GM19372 (cell line): ENCODE measurements around the gene HRAS.

Source experiments
- ATAC-seq: cut with Tn5 transposase; IDR thresholded peaks from one replicate; pipeline ENCODE4 v1.9.1; 2021; ENCODE audit warnings: mild to moderate bottlenecking, low read depth, moderate library complexity; ENCODE audit not compliant: unreplicated experiment

Gene HRAS

DNA sequence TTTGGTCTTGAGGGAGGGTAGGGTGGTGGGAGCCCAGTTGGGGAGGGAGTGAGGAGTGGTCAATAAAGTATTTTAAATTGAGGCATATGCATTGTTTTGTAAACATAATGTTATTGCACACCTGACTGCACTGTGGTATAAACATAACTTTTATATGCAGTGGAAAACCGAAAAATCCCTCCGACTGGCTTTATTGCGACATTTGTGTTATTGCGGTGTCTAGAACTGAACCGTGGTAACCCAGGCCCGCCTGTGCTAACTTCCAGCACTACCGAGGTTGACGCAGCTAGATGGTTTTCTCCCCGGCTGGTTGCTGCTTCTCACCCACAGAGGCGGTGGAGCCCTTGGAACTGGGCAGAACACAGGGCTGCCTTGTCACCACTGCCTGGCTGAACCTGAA lies 20.8 kb downstream of the HRAS start:
- ATAC-seq: no peak

DNA sequence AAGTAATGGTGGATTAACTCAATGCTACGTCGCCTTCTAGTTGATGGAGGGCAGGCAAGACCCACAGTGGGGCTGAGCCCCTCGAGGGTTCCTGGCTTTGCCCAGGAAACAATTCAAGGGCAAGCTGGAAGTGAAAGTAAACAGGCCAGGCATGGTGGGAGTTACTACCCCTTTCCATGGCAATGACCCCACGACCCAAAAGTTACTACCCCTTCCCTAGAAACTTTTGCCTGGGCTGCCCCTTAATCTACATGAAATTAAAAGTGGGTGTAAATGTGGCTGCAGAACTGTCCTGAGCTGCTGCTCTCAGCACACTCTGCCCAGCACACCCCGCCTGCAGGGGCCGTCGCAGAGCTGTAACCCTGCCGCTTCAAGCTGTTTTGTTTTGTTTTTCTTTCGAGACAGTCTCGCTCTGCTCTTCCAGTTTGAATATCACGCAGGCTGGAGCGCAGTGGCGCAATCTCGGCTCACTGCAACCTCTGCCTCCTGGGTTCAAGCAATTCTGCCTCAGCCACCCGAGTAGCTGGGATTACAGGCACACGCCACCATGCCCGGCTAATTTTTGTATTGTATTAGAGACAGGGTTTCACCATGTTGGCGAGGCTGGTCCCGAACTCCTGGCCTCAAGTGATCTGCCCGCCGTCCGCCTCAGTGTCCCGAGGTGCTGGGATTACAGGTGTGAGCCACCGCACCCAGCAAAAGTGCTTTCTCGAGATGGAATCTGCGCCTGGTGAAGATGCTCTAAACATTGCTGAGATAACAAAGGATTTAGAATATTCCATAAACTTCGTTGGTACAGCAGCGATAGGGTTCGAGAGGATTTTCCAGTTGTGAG lies 22.4 kb downstream of the HRAS start:
- ATAC-seq: no peak

DNA sequence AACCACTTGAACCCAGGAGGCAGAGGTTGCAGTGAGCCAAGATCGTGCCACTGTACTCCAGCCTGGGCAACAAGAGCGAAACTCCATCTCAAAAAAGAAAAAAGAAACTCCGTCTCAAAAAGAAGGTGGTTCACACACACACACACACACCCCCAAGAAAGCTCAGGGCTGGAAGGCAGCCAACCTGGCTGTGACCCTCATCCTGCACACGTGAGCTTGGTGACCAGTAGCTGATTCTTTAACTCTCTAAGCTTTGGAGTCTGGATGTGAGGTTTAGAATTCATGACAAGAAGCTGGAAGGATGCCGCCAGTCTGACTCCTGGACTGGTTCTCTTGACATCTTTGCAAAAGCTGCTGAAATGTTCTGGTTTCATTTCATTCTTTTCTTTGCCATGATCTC lies 26.4 kb downstream of the HRAS start:
- no peak for ATAC-seq

DNA sequence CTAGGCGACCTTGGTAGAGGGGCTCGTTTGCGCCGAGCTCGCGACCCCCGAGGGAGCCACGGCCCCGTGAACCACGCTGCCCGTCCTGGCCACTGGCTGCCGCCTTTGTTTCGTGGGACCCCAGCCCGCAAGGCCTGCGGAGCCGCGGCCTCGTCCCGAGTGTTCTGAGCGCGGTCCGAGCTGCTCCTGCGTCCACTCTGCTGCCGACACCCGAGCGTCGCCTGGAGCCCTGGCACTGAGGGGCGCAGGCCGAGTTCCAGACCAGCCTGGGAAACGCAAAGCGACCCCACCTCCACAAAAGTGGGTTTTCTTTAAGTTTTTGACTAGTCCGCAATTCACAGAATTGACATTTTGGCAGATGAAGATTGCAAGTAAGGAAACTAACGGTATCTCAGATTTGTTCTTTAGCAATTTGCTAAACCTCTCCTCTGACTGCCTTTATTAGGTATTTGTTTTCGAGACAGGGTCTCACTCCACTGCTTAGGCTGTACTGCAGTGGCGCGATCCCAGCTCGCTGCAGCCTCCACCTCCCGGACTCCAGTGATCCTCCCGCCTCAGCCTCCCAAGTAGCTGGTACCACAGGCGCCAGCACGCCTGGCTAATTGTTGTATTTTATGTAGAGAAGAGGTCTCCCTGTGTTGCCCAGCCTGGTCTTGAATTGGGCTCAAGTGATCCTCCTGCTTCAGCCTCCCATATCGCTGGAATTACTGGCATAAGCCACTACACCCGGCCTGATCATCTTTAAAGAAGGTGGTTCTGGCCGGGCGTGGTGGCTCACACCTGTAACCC lies 27.5 kb downstream of the HRAS start:
- ATAC-seq: no peak

DNA sequence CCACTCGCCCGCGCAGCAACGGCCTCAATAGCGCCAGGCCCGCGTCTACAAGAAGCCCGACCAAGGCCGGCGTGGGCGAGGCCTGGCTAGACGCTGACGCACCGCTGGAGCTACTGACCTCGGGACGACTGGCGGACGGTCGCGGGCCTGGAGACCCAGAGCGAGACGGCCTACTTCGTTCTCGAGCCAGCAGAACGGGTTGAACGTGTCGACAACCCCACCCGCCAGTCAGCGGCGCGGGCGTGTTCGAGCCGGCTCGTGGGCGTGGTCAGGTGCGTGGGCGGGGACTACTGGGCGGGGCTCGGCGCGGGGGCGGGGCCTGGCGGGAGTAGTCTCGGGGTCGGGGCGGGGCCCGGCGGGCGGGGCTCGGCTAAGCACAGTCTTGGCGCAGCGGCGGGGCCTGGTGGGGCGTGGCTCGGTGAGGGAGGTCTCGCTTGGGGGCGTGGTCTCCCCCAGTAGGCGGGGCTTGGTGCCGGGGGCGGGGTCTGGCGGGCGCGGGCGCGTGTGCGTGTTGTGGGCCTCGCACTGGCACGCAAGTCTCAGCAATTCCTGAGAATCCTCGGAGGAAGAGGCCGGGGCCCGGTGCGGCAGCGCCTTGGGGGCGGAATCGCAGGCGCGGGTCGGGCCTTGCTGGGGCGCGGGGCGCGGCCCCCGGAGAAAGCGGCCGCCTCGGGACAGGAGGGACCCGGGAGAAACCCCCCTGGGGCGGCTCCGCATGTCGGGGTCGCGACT lies 28.2 kb downstream of the HRAS start, which contains the start of gene RNH1:
Gene RNH1 (minus strand): TSS at position 248 of the 732 bp plus-strand sequence. CDS start 5,080 bp downstream, outside the sequence.
- ATAC-seq: peak; percentile 62

DNA sequence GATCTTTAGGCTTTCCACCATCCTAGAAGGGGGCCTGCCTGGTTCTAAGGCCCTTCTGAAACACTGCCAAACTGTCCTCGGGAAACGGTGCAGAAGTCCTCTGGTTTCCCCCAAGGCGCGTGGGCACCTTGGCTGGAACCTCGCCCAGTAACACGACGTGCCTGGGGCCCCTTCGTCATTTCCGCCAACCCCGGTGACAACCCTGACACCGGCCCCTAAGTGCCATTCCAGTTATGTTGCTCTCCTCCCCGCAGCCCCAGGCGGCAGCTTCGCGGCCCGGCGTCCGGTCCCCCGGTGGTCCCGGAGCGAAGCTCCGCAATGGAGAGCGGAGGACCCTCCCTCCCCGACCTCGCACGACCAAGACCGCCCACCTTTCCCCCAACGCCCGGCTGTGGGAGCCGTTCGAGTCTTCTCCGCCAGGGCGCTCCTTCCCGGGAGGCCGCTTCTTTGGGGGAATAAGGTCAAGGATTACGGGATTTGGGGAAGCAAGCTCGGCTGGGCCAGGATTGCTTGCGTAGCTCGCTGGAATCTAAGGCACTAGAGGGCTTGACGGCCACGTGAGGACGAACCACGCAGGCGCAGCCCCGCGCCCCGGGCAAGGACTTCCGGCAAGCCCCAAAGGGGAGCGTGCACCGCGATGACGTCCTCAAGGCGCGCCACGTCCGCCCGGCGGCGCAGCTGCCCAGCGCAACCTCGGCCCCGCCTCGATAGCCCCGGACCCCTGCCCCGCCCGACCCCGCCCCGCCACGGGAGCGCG lies 29.0 kb downstream of the HRAS start:
- peak; percentile 77 for ATAC-seq

DNA sequence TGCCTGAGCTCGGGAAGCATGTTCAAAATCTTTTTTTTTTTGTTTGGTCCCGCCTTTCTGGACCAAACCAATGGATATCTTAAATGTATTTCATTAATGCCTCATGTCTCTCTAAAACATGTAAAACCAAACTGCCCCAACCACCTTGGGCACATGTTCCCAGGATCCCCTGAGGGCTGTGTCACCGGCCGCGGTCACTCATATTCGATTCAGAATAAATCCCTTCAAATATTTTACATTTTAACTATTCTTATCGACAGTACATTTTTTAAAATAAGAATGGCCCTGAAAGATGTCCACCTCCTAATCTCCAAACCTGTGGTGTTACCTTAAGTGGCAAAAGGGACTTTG lies 30.4 kb downstream of the HRAS start:
- no peak for ATAC-seq

DNA sequence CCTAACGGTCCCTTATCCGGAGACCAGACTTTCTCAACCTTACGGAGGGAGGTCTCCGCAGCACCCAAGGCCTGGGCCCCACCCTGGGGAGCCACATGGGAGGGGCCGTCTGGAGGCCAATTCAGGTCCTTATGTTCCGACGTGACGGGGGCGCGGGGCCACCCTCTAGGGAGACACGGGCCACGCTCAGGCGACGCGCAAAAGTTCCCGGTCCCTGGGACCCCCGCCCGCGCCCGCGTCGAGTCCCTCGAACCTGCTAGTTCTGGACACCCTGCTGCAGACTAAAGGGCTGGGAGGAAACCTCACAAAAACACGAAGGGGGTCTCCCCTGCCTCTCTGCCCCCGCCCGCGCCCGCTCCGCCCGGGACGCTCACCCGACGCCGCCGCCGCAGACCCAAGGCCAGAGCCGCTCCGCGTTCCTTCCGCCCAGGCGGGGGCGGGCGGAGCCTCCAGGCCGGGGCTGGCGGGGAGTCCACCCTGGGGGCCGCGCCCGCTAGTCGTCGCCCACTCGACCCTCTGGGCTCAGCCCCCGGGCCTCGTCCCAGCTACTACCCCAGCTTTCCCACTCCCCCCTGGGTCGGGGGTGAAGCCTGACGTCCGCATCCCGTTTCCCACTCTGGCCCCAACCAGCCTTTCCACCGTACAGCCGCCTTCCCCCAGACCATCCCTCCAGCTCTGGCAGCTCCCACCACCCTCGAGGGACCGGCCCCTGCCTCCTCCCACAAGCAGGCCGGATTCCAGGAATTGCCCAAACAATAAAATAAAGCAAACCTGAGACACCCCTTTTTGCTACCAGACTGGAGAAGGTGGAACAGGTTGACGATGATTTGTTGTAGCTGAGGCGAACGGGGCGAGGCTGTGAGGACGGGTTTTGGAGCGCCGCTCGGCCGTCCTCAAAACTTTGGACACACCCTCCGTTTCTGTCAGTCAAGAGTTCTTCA lies 31.1 kb downstream of the HRAS start:
- ATAC-seq: no peak

DNA sequence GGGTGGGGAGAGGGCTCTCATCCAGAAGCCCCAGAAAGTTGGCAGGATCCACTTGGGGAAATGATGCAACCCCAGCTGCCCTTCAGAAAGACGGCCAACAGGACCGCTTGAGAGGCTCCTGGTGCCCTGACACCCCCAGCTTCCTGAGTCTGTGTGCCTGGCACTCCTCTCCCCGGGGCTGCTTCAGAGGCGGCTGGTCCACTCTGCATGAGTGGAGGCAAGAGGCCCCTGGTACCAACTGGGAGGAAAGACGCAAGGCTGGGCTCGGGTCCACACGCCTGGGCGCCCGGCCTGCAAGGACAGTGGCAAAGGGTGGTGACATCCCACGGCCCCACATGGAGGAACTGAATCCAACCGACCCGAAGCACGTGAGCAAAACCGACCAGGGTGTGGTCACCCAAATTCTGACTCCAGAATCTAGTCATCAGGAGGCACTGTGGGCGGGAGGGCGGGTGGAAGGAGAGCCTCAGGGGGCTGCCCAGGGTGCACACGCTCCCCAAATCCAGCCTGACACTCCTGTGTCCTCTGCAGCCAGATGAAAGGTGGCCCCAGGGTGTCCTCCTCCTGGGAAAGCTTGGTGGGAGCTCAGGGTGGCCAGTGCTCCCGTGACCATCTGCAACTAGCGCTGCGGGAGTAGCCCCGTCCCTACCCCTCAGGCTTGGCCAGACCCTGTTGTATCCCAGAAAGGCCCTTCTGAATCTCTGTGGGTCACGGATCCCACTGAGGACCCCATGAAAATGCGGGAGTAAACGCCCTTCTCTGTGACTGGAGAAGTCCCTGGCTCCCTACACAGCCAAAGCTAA lies 32.0 kb downstream of the HRAS start:
- no peak for ATAC-seq

DNA sequence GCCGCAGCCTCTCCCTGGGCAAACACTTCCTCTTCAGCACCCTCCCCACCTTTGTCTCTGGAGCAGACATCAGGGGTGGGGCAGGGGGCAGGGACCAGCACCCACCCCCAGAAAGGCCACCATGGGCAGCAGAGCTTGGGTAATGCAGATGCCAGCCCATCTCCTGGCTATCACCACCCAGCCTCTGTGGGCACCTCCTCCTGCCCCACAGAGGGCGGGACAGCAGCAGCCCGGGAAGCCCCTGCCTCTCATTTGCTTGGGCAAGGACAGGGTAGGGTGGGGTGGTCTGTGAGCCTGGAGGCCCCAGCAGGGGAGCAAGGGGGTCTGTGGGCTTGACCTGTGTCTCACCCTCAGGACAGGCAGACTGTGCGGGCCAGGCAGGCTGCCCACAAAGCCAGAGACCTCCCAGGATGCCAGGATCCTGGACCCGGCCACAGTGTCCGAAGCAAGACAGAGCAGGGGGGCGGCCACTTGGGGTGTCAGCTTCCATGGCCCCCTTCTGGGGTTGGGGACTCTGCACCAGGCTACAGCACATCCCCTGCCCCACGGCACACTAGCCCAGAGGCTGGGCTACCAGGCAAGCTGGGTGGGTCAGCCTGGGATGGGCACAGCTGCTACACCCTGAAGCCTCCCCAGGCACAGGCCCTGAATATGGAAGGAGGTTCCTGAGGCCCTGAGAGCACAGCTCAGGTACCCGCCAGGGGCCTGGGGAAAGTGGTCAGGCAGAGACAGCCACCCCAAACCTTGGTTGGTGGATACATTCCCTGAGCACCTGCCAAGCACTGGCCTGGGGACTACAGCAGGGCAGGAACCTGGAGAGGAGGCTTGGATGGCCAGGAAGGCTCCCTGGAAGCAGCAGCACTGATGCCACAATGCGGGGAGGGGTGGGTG lies 32.8 kb downstream of the HRAS start:
- no peak for ATAC-seq

DNA sequence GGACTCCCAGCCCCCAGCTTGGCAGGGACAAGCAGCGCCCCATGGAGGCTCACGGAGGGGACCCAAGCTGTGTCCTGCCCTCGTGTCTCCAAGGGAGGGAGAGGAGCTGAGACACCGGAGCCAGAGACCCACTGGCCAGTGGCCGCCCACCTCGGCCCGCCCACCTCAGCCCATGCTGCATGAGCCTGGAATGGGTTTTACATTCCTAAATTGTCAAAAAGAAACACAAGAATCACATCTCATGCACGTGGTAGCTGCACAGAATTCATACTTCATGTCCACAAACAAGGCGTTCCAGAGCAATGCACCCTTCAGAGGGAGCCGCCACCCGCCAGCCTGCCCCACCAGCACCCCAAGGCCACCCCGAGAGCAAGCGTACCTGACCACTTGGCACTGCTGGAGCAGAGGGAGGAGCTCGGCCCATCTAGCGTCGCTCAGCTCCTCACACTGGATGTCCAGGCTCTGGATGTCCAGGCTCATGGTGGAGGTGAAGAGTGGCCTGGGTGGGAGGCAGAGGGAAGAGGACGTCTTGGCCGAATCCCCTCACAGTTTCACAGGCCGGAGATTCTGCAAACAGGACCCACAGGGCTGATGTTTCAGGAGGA lies 33.6 kb downstream of the HRAS start:
- ATAC-seq: no peak

DNA sequence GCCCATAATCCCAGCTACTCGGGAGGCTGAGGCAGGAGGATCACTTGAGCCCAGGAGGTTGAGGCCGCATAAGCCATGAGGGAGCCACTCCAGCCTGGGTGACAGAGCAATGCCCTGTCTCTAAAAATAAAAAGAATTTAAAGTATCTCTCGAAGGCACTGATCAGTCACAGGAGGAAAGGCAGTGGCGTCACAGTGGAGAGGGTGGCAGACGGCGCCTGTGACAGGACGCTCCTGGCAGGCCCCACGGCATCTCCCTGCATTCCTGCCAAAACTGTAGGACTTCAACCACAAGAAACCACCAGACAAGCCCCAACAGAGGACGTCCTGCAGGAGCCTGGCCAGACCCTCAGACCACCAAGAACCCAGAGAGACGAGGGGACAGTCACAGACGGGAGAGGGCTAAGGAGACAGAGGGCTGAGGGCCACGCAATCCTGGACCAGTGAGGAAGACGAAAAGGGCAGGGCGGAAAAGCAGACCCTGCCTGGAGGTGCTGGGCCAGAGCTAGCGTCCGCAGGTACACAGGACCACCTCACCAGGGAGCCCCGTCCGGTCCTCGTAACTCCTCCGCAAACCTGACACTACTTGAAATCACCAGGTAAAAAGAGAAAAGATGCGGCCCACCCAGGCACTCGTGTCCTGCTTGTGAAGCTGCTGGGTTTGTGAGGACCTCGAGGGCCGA lies 34.2 kb downstream of the HRAS start:
- no peak for ATAC-seq

DNA sequence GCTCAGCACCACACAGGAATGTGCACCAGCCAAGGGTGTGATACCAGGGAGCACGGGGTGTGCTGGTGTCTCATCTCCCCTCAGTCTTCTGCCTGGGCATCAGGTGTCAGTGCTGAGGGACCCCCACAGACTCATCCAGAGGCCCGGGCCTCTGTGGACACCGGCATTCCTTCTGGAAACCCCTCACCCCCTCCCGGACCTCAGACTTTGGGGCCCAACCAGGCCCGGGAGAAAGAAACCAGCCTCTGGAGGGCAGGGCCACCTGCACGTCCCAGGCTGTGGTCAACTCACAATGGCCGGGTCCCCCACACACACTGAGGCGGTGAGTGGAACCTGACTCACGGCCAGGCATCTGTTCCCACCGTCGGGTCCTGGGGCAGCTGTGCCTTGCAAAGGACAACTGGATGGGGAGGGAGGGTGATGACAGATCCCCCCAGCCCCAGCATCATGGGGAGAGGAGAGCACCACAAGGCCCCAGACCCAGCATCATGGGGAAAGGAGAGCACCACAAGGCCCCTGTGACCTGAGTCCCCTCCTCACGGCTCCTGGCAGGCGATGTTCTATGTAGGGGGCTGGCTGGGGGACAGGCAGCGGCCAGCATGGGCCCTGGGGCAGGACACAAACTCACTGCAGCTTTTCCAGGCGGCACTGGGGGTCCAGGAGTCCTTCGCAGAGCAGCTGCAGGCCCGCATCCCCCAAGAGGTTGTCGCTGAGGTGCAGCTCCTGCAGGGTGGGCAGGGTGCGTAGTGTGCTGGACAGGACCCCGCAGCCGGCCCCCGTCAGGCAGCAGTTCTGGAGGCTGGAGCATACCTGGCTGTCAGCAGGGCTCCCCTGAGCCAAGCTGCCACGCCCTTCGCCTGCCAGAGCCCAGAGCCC lies 35.9 kb downstream of the HRAS start:
- no peak for ATAC-seq

DNA sequence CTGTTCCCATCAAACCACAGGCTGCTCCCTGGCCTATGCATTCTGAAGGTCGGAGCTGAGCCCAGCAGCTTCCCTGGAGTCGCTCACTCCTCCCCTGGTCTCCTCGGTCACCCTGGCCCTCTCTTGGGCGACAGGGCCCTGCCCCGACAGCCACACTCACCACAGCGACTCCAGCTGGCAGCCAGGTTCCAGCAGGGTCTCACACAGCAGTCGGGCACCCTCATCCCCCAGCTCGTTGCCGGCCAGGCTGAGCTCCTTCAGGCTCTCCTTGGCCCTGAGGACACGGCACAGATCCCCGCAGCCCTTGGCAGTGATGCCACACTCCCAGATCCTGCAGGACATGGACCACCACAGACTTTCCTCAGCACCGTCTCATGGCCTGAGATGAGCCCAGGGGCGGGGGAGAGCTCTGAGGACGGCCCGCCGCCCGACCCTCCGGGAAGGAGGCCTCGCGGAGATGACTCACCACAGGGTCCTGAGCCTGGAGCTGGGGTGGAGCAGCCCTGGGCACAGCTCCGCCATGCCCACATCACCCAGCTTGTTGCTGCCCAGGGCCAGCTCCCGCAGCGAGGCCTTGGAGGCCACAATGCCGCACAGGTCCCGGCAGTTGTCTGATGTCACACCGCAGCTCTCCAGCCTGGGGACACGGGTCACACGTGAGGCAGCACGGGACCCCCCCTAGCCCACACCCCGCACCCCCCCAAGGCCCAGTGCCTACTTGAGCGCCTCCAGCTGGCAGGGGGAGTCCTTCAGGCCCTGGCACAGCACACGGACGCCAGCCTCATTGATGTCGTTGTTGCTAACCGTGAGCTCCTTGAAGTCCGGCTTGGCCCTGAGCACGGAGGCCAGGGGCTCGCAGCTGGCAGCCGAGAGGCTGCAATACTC lies 36.8 kb downstream of the HRAS start:
- no peak for ATAC-seq
